Activated CD8-positive, alpha-beta memory T cell treated with anti-CD3 and anti-CD28 coated beads, Interleukin-2, amount 50 U/mL, for 4 hours (primary cell): ENCODE measurements around the gene CRYGN.

ENCODE experiments used
- DNase-seq: peaks from one replicate; pipeline ENCODE4 v3.0.0-alpha.2; 2020

The CRYGN gene

GRCh38 chr7:151389096-151389767 is 50.7 kb downstream of the CRYGN start:
- DNase-seq = no peak

- DNase-seq = no peak
These were observed 51.5 kb downstream of the CRYGN start for GRCh38 chr7:151388430-151388829.

GRCh38 chr7:151388007-151388297 is 52.0 kb downstream of the CRYGN start:
- no peak for DNase-seq

- DNase-seq = no peak
These were observed 52.6 kb downstream of the CRYGN start for GRCh38 chr7:151387161-151388006.

GRCh38 chr7:151386301-151387160 is 53.4 kb downstream of the CRYGN start:
- DNase-seq = no peak

- no peak for DNase-seq
These were observed 54.2 kb downstream of the CRYGN start for GRCh38 chr7:151385626-151386300.

- DNase-seq = no peak
These were observed 54.9 kb downstream of the CRYGN start for GRCh38 chr7:151384776-151385625.

GRCh38 chr7:151384352-151384697 is 55.6 kb downstream of the CRYGN start:
- DNase-seq = no peak

- DNase-seq = no peak
These were observed 56.1 kb downstream of the CRYGN start for GRCh38 chr7:151383638-151384351.

GRCh38 chr7:151382079-151382885 is 57.7 kb downstream of the CRYGN start:
- no peak for DNase-seq

- peak; percentile 59 for DNase-seq
These were observed 58.4 kb downstream of the CRYGN start for GRCh38 chr7:151381348-151382078.

GRCh38 chr7:151381098-151381347 is 58.9 kb downstream of the CRYGN start:
- DNase-seq = no peak

- DNase-seq = no peak
These were observed 59.5 kb downstream of the CRYGN start for GRCh38 chr7:151380199-151381097.

GRCh38 chr7:151379534-151380198 is 60.3 kb downstream of the CRYGN start:
- no peak for DNase-seq

GRCh38 chr7:151379193-151379520 is 60.8 kb downstream of the CRYGN start:
- DNase-seq = no peak
